Hematopoietic multipotent progenitor cell (in vitro differentiated cells): ENCODE measurements around the gene CFAP57. TPM values are rescaled to one million over a fixed set of nuclear protein-coding genes. Genes with fewer than 3 reads are reported as not detected.

Experiments used
- DNase-seq, 3 donors: peaks; one replicate each; pipeline ENCODE4 v3.0.0-alpha.2; 2011 to 2015; ENCODE audit warnings: low read depth in 2 of 3, low spot score in 2 of 3
- total RNA-seq: library from RNA; depleted of rRNA; stranded (reverse); fragments of >200 nt; gene quantifications from one replicate; pipeline ENCODE4 v1.2.3, GENCODE V29; 2012

The CFAP57 gene
- total RNA-seq, 1 donor = under 0.01 TPM

GRCh38 chr1:43251024-43251423, 78.9 kb downstream of the CFAP57 start:
- DNase-seq = no peak

GRCh38 chr1:43252225-43252624, 80.1 kb downstream of the CFAP57 start:
- DNase-seq = no peak

- DNase-seq = no peak
These were observed 81.0 kb downstream of the CFAP57 start for GRCh38 chr1:43253173-43253572.

GRCh38 chr1:43253876-43254275, 81.7 kb downstream of the CFAP57 start:
- no peak for DNase-seq

- no peak for DNase-seq
These were observed 83.5 kb downstream of the CFAP57 start for GRCh38 chr1:43255438-43256210.

- DNase-seq = no peak
These were observed 84.8 kb downstream of the CFAP57 start for GRCh38 chr1:43256675-43257570.

GRCh38 chr1:43258370-43258769, 86.2 kb downstream of the CFAP57 start:
- DNase-seq = no peak

GRCh38 chr1:43265431-43265830, 93.3 kb downstream of the CFAP57 start:
- DNase-seq = no peak

- no peak for DNase-seq
These were observed 94.8 kb downstream of the CFAP57 start for GRCh38 chr1:43266881-43267280.

GRCh38 chr1:43267291-43267805, 95.2 kb downstream of the CFAP57 start:
- no peak for DNase-seq

GRCh38 chr1:43267818-43268425, 95.8 kb downstream of the CFAP57 start:
- DNase-seq = no peak

- DNase-seq = no peak
These were observed 97.7 kb downstream of the CFAP57 start, which contains the start of gene TMEM125 for GRCh38 chr1:43269627-43270375. Gene TMEM125, plus strand, starts transcription at chr1:43269983. Its CDS starts 2,740 bp downstream, at chr1:43272723.

- peak in 2 of 3 donors; percentile 31 to 39 for DNase-seq
These were observed 98.4 kb downstream of the CFAP57 start for GRCh38 chr1:43270421-43271095.

GRCh38 chr1:43271186-43272118, 99.3 kb downstream of the CFAP57 start:
- DNase-seq = no peak

- DNase-seq = no peak
These were observed 100.0 kb downstream of the CFAP57 start for GRCh38 chr1:43272161-43272560.

- DNase-seq = no peak
These were observed 100.7 kb downstream of the CFAP57 start for GRCh38 chr1:43272576-43273571.

- DNase-seq = no peak
These were observed 101.6 kb downstream of the CFAP57 start for GRCh38 chr1:43273708-43274107.
